Neuronal stem cell (in vitro differentiated cells): Measurements from ENCODE around the gene CMTM7.
"Not testable (repeated sequence)": the region's sequence is repeated elsewhere in the genome, so short reads cannot be mapped to it uniquely, and the experiment has no call there.

Experiments
- DNase-seq: peaks from one replicate; pipeline ENCODE4 v3.0.0-alpha.2; 2013; ENCODE audit warnings: low spot score
- H2AFZ ChIP-seq: one replicate; pipeline ENCODE4 v1.6.1; 2013; ENCODE audit warnings: mild to moderate bottlenecking, low read length, inconsistent platforms
- H2AK5ac ChIP-seq: 2 replicates; pipeline ENCODE4 v1.6.1; 2013; ENCODE audit warnings: low read depth, mild to moderate bottlenecking, inconsistent platforms, low read length, moderate library complexity, mixed read lengths
- H2BK120ac ChIP-seq: 2 replicates; pipeline ENCODE4 v1.6.1; 2013; ENCODE audit warnings: low read depth, mild to moderate bottlenecking, inconsistent platforms, low read length, moderate library complexity, mixed read lengths
- H2BK12ac ChIP-seq: one replicate; pipeline ENCODE4 v1.6.1; 2013; ENCODE audit warnings: low read length, inconsistent platforms
- H2BK15ac ChIP-seq: 2 replicates; pipeline ENCODE4 v1.6.1; 2013; ENCODE audit warnings: mild to moderate bottlenecking, low read length, inconsistent platforms, mixed read lengths
- H2BK5ac ChIP-seq: one replicate; pipeline ENCODE4 v1.6.1; 2013; ENCODE audit warnings: inconsistent platforms, mild to moderate bottlenecking, low read length, moderate library complexity
- H3K14ac ChIP-seq: one replicate; pipeline ENCODE4 v1.6.1; 2013; ENCODE audit warnings: low read length, inconsistent platforms
- H3K18ac ChIP-seq: 2 replicates; pipeline ENCODE4 v1.6.1; 2013; ENCODE audit warnings: low read length, inconsistent platforms
- H3K23ac ChIP-seq: 2 replicates; pipeline ENCODE4 v1.6.1; 2013; ENCODE audit warnings: low read depth, mild to moderate bottlenecking, mixed read lengths, low read length, inconsistent platforms; ENCODE audit not compliant: poor library complexity
- H3K27ac ChIP-seq: replicated peaks from 3 replicates; pipeline ENCODE4 v1.5.1; 2013; ENCODE audit warnings: low read length, inconsistent platforms
- H3K27me3 ChIP-seq, 3 experiments: 2 replicates each; pipeline ENCODE4 v1.6.1; 2013; ENCODE audit warnings: low read length in 3 of 3, mild to moderate bottlenecking in 2 of 3, inconsistent platforms in 1 of 3, low read depth in 1 of 3, mixed read lengths in 1 of 3, moderate library complexity in 1 of 3; ENCODE audit not compliant: control insufficient read depth in 3 of 3, insufficient read depth in 3 of 3
- H3K36me3 ChIP-seq, 2 donors: replicated peaks in 1 of 2; 2 replicates each; pipeline ENCODE4 v1.6.1; 2013; ENCODE audit warnings: low read length in 2 of 2; ENCODE audit not compliant: control insufficient read depth in 2 of 2, insufficient read depth in 2 of 2
- H3K4ac ChIP-seq: 2 replicates; pipeline ENCODE4 v1.6.1; 2013; ENCODE audit warnings: inconsistent platforms, mild to moderate bottlenecking, low read length, moderate library complexity
- H3K4me1 ChIP-seq, 2 donors: 1 replicate in 1 of 2; 2 replicates in 1 of 2; pipeline ENCODE4 v1.6.1; 2013; ENCODE audit warnings: low read length in 2 of 2, low read depth in 1 of 2; ENCODE audit not compliant: control insufficient read depth in 2 of 2, insufficient read depth in 1 of 2
- H3K4me2 ChIP-seq: one replicate; pipeline ENCODE4 v1.6.1; 2013; ENCODE audit warnings: mild to moderate bottlenecking, low read length, inconsistent platforms; ENCODE audit not compliant: insufficient read depth, poor library complexity, severe bottlenecking
- H3K4me3 ChIP-seq, 2 donors: 2 replicates each; pipeline ENCODE4 v1.5.1; 2013; ENCODE audit warnings: low read length in 2 of 2, mild to moderate bottlenecking in 2 of 2, inconsistent platforms in 1 of 2, moderate library complexity in 1 of 2
- H3K79me1 ChIP-seq: one replicate; pipeline ENCODE4 v1.6.1; 2013; ENCODE audit warnings: low read depth, mild to moderate bottlenecking, inconsistent platforms, low read length, moderate library complexity
- H3K9ac ChIP-seq: one replicate; pipeline ENCODE4 v1.6.1; 2013; ENCODE audit warnings: mild to moderate bottlenecking, low read depth, low read length, inconsistent platforms; ENCODE audit not compliant: poor library complexity
- H3K9me3 ChIP-seq, 2 donors: replicated peaks in 1 of 2; 2 replicates each; pipeline versions ENCODE3 to v1.6.1; 2013; ENCODE audit warnings: low read length in 2 of 2, mild to moderate bottlenecking in 2 of 2, inconsistent platforms in 1 of 2, low read depth in 1 of 2, mixed read lengths in 1 of 2, moderate library complexity in 1 of 2; ENCODE audit not compliant: control insufficient read depth in 2 of 2, insufficient read depth in 1 of 2
- H4K8ac ChIP-seq: one replicate; pipeline ENCODE4 v1.6.1; 2013; ENCODE audit warnings: low read depth, mild to moderate bottlenecking, inconsistent platforms, low read length, moderate library complexity
- H4K91ac ChIP-seq: one replicate; pipeline ENCODE4 v1.6.1; 2013; ENCODE audit warnings: low read length, low read depth, mild to moderate bottlenecking, inconsistent platforms; ENCODE audit not compliant: poor library complexity
- WGBS, 2 donors: extraction: QIAGEN DNeasy Blood & Tissue Kit; methylation state at CpG; one replicate each; pipeline ENCODE4 v1.1.7; 2013; ENCODE audit warnings: missing lambda C conversion rate in 2 of 2, mixed read lengths in 1 of 2; ENCODE audit not compliant: insufficient read length in 2 of 2, insufficient replicate concordance in 1 of 2; ENCODE audit errors: extremely low coverage in 2 of 2; 5-methylcytosine and 5-hydroxymethylcytosine counted together

Gene CMTM7

GRCh38 chr3:32472151-32472550 is 80.5 kb downstream of the CMTM7 start:
- H3K18ac ChIP-seq, H4K91ac ChIP-seq, H3K4me3 ChIP-seq, H2BK12ac ChIP-seq, H3K4ac ChIP-seq, H2BK120ac ChIP-seq, H3K27ac ChIP-seq, H3K79me1 ChIP-seq, H3K4me1 ChIP-seq, H2AK5ac ChIP-seq, H3K27me3 ChIP-seq, H3K23ac ChIP-seq, H3K4me2 ChIP-seq, H3K9me3 ChIP-seq, H3K9ac ChIP-seq, H2BK5ac ChIP-seq, H4K8ac ChIP-seq, H2AFZ ChIP-seq, H2BK15ac ChIP-seq, DNase-seq, H3K14ac ChIP-seq: not testable (repeated sequence)
- peaks cover 3 to 60% of the 10 kb centered on the region in 2 donors for H3K36me3 ChIP-seq
- WGBS, 2 donors = no CpG with 5 or more reads among the region's 12 CpGs

- H3K9me3 ChIP-seq = peaks cover 0 to 7% of the 10 kb centered on the region in 2 donors
- no peak overlapping the region for H3K23ac ChIP-seq
- H2BK5ac ChIP-seq = no peak overlapping the region
- no peak overlapping the region for H2AK5ac ChIP-seq
- H3K4me2 ChIP-seq = no peak overlapping the region
- H2AFZ ChIP-seq = no peak overlapping the region
- H3K4me3 ChIP-seq = no peak overlapping the region
- H3K14ac ChIP-seq = no peak overlapping the region
- DNase-seq = no peak
- H3K9ac ChIP-seq = no peak overlapping the region
- no peak overlapping the region for H2BK15ac ChIP-seq
- H2BK12ac ChIP-seq = no peak overlapping the region
- H3K79me1 ChIP-seq = no peaks in the 10 kb centered on the region
- H3K27me3 ChIP-seq = no peaks in the 10 kb centered on the region
- no peak overlapping the region for H3K4ac ChIP-seq
- H3K27ac ChIP-seq = no peak overlapping the region
- H3K18ac ChIP-seq = no peak overlapping the region
- no peak overlapping the region for H4K8ac ChIP-seq
- no peak overlapping the region for H4K91ac ChIP-seq
- H2BK120ac ChIP-seq = no peak overlapping the region
- no peaks in the 10 kb centered on the region for H3K4me1 ChIP-seq
- H3K36me3 ChIP-seq = peaks cover 0 to 64% of the 10 kb centered on the region in 2 donors
- no CpG with 5 or more reads among the region's 2 CpGs for WGBS, 2 donors
Observed at GRCh38 chr3:32474201-32474600, 82.5 kb downstream of the CMTM7 start.

GRCh38 chr3:32480604-32481003 is 89.0 kb downstream of the CMTM7 start:
- Histone ChIP-seq H2BK5ac (no peak overlapping the region), H3K4me2 (no peak overlapping the region), H3K4me3 (no peak overlapping the region), H2AK5ac (no peak overlapping the region), H3K4me1 (no peaks in the 10 kb centered on the region), H3K18ac (no peak overlapping the region), H3K4ac (no peak overlapping the region), H3K23ac (no peak overlapping the region), H2AFZ (no peak overlapping the region), H2BK15ac (no peak overlapping the region), H3K27ac (no peak overlapping the region), H3K79me1 (no peaks in the 10 kb centered on the region), H3K14ac (no peak overlapping the region), H3K36me3 (peaks cover 0 to 79% of the 10 kb centered on the region in 2 donors), H3K9me3 (no peaks in the 10 kb centered on the region), H3K9ac (no peak overlapping the region), H2BK120ac (no peak overlapping the region), H3K27me3 (no peaks in the 10 kb centered on the region), H4K91ac (no peak overlapping the region), H2BK12ac (no peak overlapping the region), H4K8ac (no peak overlapping the region)
- no peak for DNase-seq
- WGBS, 2 donors = no CpG with 5 or more reads among the region's 1 CpG

- no peak overlapping the region for H2AK5ac ChIP-seq
- no CpG with 5 or more reads among the region's 3 CpGs for WGBS, 2 donors
- H4K91ac ChIP-seq = no peak overlapping the region
- H2BK5ac ChIP-seq = no peak overlapping the region
- peaks cover 0 to 3% of the 10 kb centered on the region in 2 donors for H3K9me3 ChIP-seq
- H3K9ac ChIP-seq = no peak overlapping the region
- no peak overlapping the region for H3K4ac ChIP-seq
- no peak overlapping the region for H2BK120ac ChIP-seq
- no peak overlapping the region for H4K8ac ChIP-seq
- no peak overlapping the region for H3K23ac ChIP-seq
- H3K79me1 ChIP-seq = peaks cover 2% of the 10 kb centered on the region
- H2AFZ ChIP-seq = no peak overlapping the region
- peaks cover 4 to 80% of the 10 kb centered on the region in 2 donors for H3K36me3 ChIP-seq
- no peaks in the 10 kb centered on the region for H3K27me3 ChIP-seq
- no peak overlapping the region for H3K4me2 ChIP-seq
- no peak overlapping the region for H3K4me3 ChIP-seq
- H3K14ac ChIP-seq = no peak overlapping the region
- H2BK15ac ChIP-seq = no peak overlapping the region
- no peak overlapping the region for H2BK12ac ChIP-seq
- no peak for DNase-seq
- no peaks in the 10 kb centered on the region for H3K4me1 ChIP-seq
- no peak overlapping the region for H3K18ac ChIP-seq
- no peak overlapping the region for H3K27ac ChIP-seq
Observed at GRCh38 chr3:32481791-32482631, 90.4 kb downstream of the CMTM7 start.
